GM12864 (cell line): ENCODE measurements around the gene PPM1F.
A peak's percentile ranks its signal among the peaks of the same experiment; 100 is the strongest.

ENCODE experiments used
- DNase-seq: peaks from one replicate; pipeline ENCODE4 v3.0.0-alpha.2; 2011; ENCODE audit warnings: low read depth
- H3K4me3 ChIP-seq: 2 replicates; pipeline ENCODE4 v1.5.1; 2011; ENCODE audit warnings: mild to moderate bottlenecking, low read depth, low read length, control low read depth
- CTCF ChIP-seq: IDR thresholded peaks from 2 replicates; pipeline ENCODE4 v1.5.1; 2011; ENCODE audit warnings: low read depth, mild to moderate bottlenecking, moderate library complexity, low read length, control low read depth, inconsistent platforms; ENCODE audit errors: missing control alignments

Gene PPM1F

GRCh38 chr22:21960200-21961126, 7.8 kb upstream of the PPM1F start:
- DNase-seq = no peak
- H3K4me3 ChIP-seq = no peak overlapping the region
- TF ChIP-seq CTCF = no peak

- H3K4me3 ChIP-seq = no peak overlapping the region
- TF ChIP-seq CTCF = no peak
- DNase-seq = no peak
These were observed 6.8 kb upstream of the PPM1F start for GRCh38 chr22:21959274-21960074.

GRCh38 chr22:21958360-21959273, 6.0 kb upstream of the PPM1F start:
- no peak for TF ChIP-seq CTCF
- DNase-seq = no peak
- H3K4me3 ChIP-seq = no peak overlapping the region

GRCh38 chr22:21951931-21952465, 650 bp downstream of the PPM1F start:
- DNase-seq = no peak
- peak overlapping the region; percentile 67 for H3K4me3 ChIP-seq
- TF ChIP-seq CTCF = no peak

- DNase-seq = no peak
- no peak for TF ChIP-seq CTCF
- no peak overlapping the region for H3K4me3 ChIP-seq
These were observed 1.6 kb downstream of the PPM1F start for GRCh38 chr22:21951062-21951461.

GRCh38 chr22:21949948-21950347, 2.7 kb downstream of the PPM1F start:
- DNase-seq = no peak
- TF ChIP-seq CTCF = no peak
- no peak overlapping the region for H3K4me3 ChIP-seq
